GM19372 (cell line): Measurements from ENCODE around the gene GPR107.
A peak's percentile ranks its signal among the peaks of the same experiment; 100 is the strongest.

Source experiments
- ATAC-seq: cut with Tn5 transposase; IDR thresholded peaks from one replicate; pipeline ENCODE4 v1.9.1; 2021; ENCODE audit warnings: mild to moderate bottlenecking, low read depth, moderate library complexity; ENCODE audit not compliant: unreplicated experiment

Gene GPR107

DNA sequence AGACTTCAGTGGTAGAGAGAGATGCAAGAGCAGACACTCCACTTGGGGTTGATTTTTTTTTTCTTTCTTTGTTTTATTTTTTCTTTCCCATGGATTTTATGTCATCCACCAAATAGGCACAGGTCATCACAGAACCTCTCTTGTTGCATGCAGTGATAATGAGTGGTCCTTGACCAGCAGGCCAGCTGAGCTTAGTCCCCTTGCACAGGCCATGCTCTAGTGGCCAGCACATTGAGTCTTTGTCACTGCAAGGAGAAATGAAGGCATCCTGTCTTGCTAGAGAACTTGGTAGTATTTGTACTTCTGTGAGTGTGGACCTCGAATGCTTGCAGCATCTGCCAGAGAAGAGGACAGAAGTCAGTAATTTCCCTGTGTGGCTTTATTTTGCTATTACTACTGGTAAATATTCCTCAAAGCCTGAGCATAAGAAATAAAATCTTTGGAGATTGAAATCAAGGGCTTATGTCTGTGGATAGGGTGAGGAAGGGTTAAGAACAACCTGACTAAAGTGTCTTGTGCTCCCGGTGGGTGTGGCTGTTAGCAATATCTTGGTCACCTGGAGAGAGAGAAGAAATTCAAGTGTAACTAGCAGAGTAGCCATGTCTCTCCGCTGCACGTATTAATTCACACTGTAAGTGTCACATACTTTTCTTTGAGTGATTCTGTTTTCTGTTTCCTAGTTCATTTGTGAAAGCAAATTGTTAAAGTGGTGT is 73.2 kb downstream of the GPR107 start:
- no peak for ATAC-seq

DNA sequence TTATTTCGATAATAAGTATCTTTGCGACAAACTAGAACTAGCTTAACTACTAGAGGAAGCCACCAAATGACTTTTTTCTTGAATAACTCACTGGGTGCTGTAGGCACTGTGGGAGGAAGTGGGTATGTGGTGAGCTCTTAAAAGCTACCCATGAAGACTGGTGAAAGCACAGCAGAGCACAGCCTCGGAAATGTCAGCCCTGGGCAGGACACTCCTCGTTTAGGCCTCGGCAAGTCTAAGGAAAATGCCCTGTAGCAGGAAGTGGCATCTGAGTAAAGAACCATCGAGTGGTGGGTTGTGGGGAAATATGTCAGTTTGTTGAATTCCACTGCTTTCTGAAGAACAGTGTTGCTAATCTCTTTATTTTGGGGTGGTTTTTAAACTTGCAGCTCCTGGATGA is 74.5 kb downstream of the GPR107 start:
- no peak for ATAC-seq

DNA sequence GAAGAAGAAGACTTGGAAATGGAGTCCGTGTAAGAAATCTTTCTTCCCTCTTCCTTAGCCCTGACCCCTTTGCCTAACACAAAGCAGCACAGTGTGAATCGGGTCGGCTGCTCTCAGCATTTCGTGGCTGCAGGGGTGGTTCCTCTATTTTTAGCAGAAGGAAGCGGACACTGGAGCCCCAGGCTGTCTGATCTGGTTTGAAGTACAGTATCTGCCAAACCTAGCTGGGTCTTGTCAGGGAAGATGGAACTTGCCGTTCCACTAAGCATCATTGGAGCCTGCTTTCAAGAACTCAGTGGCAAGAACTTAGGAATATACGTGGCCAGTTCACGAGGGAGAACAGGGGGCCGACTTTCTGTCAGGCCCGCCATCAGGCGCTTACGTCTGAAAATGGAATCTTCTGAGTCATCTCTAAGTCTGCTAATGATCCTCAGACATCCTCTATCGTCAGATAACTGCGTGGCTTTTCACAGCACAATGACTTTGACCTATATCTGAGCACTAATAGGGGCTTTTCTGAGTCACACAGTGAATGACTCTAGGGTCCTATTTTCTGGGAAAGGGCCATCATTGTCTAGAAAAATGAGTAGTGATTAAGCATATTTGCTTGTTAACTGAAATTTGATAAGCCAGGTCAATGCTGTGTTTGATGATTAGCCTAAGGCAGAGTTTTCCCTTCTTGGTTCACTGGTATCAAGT is 75.2 kb downstream of the GPR107 start:
- peak; percentile 48 for ATAC-seq

DNA sequence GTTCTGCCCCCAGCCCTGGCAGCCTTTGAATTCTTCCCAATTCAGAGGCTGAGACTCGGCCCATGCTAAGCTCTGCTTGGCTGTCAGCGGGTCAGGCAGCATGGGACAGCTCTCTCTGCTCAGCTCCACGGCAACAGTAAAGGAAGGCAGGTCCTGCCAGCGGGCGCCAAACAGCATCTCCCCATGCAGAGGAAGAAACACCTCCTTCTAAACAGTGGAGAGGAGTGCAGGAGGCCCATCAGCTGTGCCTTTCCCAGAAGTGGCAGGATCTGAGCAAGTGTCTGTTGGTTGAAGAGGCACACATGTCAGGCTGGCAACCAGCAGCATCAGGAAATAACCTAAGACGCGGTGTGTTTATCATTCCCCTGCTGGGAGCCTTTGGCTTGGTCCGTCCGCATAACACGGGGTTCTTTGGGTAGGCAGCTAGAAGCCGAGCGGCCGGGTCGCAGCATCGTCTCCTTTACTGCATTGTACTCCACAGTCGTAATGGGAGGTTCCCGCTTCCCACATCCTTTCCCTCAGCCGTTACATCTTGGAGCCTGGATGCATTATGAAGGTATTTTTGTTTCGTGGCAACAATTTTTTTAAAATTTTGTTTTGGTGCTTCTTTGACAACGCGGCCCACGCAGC is 75.8 kb downstream of the GPR107 start:
- no peak for ATAC-seq

DNA sequence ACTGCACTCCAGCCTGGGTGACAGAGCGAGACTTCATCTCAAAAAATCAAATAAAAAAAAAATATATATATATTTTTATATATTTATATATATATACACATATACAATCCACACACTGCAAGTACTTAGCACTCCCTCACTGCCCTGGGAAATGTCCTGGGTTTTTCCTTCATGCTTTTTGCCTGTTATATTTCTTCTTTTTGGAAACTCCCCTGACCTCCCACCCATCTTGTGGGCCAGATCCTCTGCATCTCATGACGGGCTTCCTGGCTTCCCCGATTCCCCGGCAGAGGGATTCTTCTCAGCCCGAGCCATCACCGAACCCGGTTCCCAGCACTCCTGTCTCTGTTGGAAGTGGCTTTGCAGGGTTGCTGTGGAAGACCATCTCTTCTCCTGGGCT is 79.0 kb downstream of the GPR107 start:
- ATAC-seq: no peak

DNA sequence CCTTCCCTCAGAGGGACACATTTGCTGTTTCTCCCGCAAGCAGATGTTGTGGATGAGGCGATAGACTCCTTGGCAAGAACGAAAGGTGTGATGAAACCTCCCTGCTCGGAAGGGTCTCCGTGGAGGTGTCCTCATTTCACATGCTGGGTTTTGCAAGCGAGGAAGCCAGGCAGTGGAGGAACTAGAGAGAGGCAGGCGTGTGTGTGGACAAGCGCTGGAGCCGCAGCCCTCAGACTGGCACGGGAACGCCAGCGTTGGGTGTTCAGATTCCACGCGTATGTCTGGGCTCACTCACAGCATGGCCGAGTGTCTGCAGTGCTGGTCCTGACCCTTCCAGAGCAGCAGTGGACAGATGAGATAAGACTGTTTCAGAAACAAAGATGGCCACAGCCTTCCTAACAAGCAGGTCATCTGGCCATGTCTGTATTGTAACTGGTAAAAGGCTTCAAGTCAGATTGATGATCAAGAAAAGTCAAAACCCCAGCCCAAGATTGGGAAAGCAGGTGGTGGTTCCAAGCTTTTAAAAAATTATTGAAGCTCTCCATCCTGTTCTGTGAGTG is 83.5 kb downstream of the GPR107 start:
- ATAC-seq: no peak

DNA sequence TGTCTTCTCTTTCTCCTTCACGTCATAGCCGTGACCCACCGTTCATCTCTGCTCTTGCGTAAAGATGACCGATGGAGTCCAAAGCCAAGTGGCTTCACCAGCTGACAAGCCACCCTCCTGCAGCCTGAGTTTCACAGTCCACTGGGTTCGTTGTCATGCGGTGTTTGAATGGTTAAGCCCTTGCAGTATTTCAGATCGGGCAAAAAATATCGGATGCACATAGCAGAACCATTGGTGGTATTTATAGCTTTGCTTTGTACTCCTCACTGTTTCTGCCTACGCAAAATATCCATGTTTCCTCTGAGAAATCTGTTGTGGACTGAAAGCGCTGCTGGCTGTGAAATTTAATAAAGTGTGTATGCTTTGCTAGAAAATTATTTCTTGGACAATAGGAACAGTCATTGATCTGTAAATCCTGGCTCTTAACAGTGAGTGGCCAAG is 84.0 kb downstream of the GPR107 start:
- ATAC-seq: no peak

DNA sequence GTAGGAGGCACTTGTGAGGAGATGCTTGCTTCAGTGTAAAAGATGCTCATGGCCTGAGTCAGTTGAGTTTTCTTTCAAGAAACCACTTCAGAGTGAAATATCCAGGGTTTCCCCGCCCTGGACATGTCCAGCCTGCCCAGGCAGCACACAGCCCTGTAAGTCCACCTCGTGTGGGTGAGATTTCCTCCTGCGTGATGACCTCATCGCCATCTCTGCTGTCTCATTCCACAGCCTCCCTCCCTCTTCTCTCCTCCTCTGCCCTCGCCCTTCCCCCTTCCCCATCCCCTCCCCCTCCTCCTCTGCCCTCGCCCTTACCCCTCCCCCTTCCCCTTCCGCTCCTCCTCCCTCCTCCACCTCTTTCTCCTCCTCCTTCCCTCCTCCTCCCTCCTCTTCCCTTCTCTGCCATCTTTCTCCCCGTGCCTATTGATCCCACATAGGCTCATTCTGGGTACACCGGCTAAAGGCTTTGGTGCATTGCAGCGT is 84.5 kb downstream of the GPR107 start:
- no peak for ATAC-seq

DNA sequence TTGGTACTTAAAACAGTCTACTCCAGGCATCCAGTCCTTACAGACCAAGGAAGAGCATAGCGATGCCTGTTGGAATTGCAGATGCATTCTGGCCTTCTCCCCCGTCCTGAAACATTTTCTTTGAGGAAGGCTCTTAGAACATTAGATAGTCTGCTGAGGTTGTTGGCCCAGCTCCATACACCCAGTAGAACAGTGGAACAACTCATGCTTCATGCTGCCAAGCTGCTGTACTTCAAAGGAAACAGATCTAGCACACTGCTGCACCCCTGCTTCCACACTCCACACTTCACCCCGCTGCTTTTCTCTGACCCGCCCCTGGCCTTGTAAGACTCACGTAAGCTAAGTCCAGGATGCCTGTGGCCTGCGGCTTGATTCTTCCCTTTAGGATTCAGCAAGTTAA is 85.1 kb downstream of the GPR107 start:
- no peak for ATAC-seq

DNA sequence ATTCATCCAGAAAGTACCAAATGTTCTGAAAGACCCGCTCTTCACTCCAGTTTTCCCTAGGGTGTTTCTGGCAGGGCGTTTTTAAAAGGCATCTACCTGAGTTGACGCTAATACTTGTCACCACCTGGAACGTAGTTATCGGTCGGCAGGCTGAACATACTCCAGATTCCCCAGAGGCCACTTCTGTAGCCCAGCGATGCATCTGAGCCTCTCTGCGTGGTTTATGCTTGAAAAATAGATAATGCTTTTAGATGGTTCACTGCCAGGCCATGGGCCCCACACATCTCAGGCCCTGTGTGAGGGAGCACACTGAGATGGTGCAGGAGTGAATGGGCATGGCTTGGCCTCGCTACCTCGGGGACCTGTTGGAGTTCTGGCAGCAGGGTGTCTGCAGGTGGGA is 85.5 kb downstream of the GPR107 start:
- no peak for ATAC-seq

DNA sequence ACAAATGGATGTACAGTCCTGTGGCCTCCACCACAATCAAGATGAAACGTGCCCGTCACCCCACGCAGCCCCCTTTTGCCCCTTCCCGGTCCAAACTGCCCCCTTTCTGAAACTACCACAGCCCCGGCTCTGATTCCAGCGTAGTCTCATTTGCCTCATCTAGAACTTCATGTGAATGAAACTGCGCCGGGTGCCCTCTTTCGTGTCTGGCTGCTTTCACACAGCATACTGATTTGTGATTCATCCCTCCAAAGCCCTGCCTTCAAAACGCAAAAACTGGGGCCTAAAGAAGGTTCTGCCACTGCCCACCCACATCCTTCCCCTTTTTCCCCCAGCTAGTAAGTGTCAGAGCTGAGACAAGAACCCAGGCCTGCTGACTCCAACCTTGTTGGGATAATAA is 87.0 kb downstream of the GPR107 start:
- ATAC-seq: no peak

DNA sequence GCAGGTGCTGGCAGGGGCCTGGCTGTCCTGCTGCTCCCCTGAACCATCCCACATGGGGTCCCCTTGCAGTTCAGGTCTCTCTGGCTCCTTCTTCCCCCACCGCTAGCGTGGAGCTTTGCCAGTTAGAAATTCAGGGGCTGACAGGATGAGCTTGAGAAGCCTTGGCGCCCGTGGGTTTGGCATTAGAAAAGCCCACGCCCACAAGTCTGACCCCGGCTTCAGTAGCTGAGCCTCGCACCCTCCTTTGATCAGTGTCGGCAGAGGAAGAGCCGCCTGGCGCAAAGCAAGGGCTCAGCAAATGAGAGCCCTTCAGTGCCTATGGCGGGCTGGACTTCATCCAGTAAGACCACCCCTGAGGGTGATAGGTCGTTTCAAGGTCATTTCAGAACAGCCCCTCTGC is 88.3 kb downstream of the GPR107 start:
- no peak for ATAC-seq

DNA sequence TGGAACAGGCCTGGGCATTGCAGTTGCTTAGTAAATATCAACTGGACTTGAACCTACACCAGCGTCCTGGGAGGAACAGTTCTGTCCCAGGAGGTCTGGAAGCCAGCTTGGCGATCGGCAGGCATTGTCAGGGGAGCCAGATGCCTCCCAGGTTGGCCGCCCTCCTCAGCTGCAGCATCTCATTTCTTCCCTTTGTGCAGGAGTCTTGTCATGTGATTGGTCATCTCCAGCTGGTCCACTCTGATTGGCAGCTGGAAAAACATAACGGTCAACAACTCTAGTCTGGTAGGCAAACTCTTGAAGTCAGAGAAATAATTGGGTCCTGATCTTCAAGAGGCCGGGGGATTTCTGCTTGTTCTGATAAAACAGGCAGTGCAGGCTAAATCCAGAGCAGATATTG is 88.9 kb downstream of the GPR107 start:
- ATAC-seq: no peak

DNA sequence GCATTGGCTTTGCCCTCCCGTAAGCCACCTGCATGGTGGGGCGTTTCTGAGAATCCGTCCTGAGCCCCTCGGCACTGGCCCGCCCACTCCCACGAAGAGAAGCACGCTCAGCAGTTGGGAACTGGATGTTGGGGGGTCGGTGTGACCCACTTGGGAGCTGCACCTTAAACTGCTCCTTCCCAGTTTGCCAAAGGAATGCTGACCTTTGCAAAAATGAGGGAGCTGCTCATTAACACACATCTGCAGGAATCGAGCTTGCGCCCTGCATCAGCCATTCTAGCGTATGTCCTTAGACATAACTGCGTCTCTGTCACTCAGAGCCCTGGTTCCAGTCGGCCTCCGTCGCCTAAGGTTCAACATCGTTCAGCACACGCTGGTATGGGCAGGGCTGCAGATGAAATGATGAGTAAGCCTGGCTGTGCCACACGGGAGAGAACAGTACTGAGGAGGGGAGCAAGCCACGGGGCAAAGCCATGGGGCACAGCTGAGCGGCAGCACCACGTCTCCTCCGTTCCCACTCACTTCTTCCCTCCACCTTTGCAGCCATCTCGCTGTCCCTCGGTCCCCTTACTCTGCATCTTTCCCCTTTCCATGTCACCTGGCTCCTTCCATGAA is 89.7 kb downstream of the GPR107 start:
- ATAC-seq: no peak

DNA sequence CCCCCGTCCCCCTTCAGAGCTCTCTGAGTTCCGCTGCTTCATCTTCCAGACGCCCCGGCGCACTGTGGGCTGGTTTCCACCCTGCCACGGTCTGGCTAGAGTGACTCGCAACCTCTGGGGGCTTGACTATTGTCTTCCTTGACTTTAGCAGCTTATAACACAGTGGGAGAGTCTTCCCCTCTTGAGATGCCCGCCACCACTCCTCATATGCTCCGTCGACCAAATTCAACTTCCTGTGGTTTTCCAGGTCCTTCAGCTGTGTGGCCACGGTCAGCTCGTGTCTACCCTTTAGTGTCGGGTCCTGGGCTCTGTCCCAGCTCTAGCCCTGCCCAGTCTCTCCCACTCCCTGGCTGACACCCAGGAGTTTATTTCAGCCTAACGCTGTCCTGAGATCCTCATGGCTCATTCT is 90.3 kb downstream of the GPR107 start:
- no peak for ATAC-seq

DNA sequence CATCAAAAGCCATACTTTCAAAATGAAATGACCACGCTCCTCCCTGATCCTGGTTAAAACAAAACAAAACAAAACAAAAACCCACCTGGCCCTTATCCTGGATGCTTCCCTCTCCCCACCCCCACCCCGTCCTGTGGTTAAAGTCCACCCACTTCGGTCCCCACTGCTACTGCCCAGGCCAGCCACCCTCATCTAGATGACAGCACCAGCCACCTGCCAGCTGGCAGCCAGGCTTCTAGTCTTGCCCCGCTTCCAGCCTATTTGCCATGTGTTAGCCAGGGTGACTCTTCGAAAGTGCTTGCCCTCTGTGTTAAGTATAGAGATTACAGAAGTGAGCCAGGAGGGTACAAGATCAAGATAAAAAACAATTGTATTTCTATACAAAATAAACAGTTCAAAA is 91.0 kb downstream of the GPR107 start:
- ATAC-seq: no peak

DNA sequence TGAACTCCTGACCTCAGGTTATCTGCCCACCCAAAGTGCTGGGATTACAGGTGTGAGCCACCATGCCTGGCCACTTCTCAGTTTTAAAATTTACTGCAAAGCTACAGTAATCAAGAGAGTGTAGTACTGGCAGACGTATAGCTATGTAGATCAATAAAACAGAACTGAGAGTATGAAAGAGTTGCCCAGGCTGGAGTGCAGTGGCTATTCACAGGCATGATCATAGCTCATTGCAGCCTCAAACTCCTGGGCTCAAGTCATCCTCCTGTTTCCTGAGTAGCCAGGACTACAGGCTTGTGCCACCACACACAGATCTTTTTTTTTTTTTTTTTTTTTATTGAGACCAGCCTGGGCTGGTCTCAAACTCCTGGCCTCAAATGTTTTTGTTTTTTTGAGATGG is 92.0 kb downstream of the GPR107 start:
- no peak for ATAC-seq

DNA sequence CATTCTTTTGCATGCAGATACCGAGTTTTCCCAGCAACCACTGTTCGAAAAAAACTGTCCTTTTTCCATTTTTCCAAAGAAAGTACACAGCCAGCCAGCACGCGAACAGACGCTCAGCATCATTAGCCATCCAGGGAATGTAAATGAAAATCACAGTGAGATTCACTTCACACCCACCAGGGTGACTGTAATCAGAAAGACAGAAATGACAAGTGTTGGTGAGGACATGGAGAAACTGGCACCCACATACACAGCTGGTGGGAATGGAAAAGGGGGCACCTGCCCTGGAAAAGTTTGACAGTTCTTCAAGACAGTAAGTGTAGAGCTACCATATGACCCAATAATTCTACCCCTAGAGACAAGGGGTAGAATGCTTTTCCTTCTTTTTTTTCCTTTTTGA is 93.5 kb downstream of the GPR107 start:
- ATAC-seq: no peak

DNA sequence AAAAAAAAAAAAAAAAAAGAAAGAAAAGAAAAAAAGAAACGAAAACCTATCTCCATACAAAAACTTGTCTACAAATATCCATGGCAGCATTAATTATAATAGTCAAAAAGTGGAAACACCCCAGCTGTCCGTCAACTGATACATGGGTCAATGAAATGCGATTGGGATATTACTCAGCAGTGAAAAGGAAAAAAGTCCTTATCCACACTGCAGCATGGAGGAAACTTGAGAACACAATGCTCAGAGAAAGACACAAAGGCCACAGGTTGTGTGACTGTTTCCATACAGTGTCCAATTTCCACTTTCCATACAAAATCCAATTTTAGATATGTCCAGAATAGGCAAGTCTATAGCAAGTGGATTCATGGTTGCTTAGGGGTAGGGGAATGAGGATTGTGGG is 94.2 kb downstream of the GPR107 start:
- no peak for ATAC-seq

DNA sequence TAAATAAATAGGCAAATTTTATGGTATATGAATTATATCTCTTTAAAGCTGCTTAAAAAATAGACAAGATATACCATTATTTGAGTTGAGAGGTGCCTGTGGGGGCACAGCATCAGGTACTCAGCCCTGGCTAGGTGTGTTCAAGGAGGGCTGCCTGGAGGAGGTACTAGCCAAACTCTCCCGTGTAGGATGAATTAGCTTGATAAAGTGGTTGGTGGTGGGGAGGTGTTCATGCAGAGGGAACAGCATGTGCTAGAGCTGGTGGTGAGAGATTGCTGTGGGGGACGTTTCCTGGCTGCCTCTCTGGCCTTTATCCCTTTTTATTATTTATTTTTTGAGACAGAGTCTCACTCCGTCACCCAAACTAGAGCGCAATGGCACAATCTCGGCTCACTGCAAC is 95.3 kb downstream of the GPR107 start:
- no peak for ATAC-seq
